Fibroblast of lung (primary cell): ENCODE measurements around the gene LAGE3.

ENCODE experiments used
- EZH2 ChIP-seq: IDR thresholded peaks from 2 replicates; pipeline ENCODE4 v1.5.1; 2012; ENCODE audit warnings: low read length, control low read depth, mild to moderate bottlenecking; ENCODE audit errors: missing control alignments
- TF ChIP-seq, protein P1 (sequence below), 2 donors: IDR thresholded peaks in 1 of 2; conservative IDR thresholded peaks in 1 of 2; 1 replicate in 1 of 2; 2 replicates in 1 of 2; pipeline ENCODE4 v1.5.1; 2011 to 2012; ENCODE audit warnings: low read length in 2 of 2, control low read depth in 1 of 2, inconsistent platforms in 1 of 2, low read depth in 1 of 2, mild to moderate bottlenecking in 1 of 2

DNA sequence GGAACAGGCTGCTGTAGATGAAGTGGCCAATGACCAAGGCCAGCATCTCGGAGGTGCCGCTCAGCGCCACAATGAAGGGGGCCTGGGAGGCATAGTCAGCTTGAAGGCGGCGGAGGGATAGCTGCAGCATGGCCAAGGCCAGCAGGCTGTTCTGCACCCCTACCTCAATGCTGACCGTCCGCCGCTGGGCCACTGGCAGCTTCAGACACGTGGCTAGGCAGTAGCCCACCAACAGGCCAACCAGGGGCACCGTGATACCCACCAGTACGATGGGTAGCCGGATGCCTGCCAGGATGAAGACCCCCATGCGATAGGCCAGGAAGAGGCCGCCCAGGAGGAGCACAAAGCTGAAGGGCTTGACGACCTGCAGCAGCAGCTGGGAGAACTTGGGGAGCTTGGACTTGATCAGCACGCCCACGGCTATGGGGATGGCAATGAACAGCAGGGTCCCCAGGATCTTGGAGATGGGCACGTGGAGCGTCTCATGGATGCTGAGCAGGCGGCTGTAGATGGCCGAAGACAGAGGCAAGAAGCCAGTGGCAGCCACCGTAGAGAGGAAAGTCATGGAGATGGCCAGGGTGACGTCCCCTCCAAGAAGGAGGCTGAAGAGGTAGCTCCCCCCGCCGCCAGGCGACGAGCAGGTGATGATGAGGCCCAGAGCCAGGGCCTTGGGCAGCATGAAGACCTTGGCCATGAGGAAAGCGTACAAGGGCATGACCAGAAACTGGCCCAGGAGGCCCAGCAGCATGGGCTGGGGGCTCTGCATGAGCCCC, 8.6 kb upstream of the LAGE3 start:
- TF ChIP-seq, protein P1, sequence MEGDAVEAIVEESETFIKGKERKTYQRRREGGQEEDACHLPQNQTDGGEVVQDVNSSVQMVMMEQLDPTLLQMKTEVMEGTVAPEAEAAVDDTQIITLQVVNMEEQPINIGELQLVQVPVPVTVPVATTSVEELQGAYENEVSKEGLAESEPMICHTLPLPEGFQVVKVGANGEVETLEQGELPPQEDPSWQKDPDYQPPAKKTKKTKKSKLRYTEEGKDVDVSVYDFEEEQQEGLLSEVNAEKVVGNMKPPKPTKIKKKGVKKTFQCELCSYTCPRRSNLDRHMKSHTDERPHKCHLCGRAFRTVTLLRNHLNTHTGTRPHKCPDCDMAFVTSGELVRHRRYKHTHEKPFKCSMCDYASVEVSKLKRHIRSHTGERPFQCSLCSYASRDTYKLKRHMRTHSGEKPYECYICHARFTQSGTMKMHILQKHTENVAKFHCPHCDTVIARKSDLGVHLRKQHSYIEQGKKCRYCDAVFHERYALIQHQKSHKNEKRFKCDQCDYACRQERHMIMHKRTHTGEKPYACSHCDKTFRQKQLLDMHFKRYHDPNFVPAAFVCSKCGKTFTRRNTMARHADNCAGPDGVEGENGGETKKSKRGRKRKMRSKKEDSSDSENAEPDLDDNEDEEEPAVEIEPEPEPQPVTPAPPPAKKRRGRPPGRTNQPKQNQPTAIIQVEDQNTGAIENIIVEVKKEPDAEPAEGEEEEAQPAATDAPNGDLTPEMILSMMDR (conservative IDR thresholded peaks at IDR 0.05 in 1 of 2, IDR thresholded peaks at IDR 0.05 in 1 of 2; ENCODE audit: low read depth in 1 of 2, low read length in 2 of 2): no peak
- no peak for TF ChIP-seq EZH2
